Effector CD4-positive, alpha-beta T cell (primary cell): Measurements from ENCODE around the gene PITPNC1.
"Not testable (repeated sequence)": the region's sequence is repeated elsewhere in the genome, so short reads cannot be mapped to it uniquely, and the experiment has no call there.

Experiments
- DNase-seq: peaks from one replicate; pipeline ENCODE4 v3.0.0-alpha.2; 2020

PITPNC1 gene

GRCh38 chr17:67557052-67557845 is 180.2 kb downstream of the PITPNC1 start:
- no peak for DNase-seq

DNA sequence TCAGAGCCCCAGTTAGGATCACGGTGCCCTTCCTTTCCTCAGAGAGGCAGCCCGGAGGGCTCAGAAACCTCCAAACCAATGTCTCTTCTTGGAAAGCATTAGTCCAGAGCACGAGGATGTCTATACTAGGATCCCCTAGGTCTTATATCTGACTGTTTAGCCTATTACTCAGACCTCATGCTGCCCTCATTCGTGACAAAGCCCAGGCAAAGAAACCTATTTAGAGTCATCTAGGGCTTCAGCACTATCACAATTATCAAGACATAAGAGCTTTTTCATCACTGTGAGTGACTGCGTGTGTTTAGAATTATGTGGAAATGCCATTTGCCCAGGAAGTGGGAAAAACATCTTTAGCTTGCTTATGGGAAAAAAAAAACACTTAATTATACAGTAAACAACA is 180.8 kb downstream of the PITPNC1 start:
- no peak for DNase-seq

DNA sequence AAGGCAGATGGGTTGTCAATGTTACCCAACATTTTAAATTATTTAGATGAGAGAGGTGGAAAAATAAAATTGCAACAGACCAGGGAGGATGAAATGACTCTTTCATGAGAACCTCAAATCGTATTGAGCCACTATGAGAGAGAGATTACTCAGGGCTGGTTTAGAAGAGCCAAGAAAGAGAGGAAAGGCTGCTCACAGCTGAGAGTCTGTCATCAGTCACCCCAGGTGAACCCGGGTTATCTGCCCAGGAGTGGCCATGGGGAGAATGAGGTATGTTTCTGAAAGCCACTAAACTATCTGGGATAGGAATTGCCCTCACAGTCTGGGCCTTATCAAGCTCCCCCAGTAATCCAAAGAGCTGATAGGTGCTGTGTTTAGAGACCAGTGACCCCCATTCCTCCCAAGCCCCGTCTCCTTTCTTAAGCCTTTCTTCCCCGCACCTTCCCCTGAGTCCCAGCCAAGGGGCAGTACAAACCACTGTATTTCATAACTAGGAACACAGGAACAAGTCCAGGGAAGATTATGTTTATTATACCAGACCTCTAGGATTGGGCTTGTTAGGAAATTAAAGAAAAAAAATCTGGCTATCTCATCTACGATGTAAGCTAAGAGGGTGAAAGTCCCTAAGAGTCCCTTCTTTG is 181.8 kb downstream of the PITPNC1 start:
- no peak for DNase-seq

DNA sequence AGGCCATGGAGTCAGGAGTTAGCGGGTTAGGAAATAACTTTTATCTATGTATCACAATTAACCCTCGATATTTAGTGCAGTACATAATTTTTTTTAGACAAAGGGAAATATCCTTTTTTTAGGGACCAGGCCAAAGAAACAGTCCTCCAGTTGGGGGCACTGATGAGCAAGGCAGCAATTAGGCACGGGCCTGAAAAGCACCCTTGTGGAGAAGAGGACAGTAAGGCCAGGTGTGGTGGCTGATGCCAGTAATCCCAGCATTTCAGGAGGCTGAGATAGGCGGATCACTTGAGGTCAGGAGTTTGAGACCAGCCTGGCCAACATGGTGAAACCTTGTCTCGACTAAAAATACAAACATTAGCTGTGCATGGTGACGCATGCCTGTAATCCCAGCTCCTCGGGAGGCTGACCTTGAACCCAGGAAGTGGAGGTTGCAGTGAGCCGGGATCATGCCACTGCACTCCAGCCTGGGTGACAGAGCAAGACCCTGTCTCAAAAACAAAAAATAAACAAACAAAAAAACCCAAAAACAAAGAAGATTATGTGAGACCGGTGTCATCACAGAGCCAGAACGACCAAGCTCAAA is 182.4 kb downstream of the PITPNC1 start:
- DNase-seq = no peak

GRCh38 chr17:67562005-67562404 is 184.9 kb downstream of the PITPNC1 start:
- no peak for DNase-seq

- DNase-seq = no peak
These were observed 186.7 kb downstream of the PITPNC1 start for GRCh38 chr17:67563692-67564228.

DNA sequence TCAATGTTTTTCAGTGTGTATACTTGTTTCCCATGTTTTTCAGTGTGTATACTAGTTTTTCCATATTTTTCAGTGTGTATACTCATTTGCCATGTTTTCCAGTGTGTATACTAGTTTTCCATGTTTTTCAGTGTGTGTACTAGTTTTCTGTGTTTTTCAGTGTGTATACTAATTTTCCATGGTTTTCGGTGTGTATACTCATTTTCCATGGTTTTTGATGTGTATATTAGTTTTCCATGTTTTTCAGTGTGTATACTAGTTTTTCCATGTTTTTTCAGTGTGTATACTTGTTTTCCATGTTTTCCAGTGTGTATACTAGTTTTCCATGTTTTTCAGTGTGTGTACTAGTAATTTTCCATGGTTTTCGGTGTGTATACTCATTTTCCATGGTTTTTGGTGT is 188.0 kb downstream of the PITPNC1 start:
- DNase-seq = no peak

DNA sequence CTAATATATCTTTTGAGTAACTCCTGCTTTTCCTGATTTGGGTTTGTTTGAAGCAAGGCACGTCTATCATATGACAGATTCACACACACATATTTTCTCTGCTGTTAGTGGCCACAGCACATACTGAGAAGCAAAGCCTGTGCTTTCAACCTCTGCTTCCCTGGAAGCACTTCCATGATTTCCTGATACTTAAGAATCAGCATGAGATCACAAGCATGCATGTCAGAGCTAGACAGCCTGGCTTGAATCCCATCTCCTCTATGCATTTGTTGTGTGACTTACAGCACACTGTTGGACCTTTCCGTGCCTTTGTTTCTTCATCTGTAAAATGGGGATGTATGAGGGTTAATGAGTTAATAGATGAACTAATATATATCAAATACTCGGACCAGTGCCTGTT is 189.6 kb downstream of the PITPNC1 start:
- no peak for DNase-seq

DNA sequence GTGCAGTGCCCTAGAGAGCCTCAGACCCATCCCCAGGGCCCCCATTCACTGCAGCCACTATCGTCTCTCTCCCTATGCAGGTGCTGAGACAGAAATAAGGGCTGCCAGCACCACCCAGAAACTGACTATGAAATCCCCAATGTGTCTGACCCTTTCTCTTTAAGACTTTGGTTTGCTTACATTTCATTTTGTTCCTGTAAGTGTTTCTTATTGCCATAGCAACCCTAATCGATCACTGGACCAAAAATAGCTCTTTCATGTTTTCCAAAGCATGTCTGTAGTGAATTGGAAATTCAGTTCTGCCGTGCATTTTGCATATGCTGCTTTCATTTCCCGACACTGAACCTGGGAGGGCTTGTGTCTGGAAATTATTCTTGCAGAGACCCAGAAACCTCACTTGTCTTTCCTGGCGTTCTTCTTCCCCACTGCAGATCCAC is 192.0 kb downstream of the PITPNC1 start:
- no peak for DNase-seq

DNA sequence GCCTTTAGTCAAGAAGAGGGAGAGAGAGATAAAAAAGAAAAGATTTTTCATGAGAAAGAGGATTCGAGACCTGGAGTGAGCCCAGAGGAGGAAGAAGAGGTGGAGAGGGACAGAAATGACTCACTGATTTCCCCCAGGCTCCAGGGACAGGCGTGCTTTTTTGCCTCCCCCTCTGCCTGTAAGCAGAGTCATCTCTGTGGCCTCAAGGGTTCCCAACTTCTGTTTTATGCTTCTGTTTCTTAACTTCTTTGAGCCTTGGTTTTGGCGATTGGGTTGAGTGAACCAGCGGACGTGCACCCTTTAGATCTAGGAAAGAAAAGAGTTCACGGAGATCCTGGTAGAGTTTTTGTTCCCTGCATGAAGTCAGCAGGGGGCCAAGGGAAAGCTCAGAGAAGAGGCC is 192.8 kb downstream of the PITPNC1 start:
- no peak for DNase-seq

GRCh38 chr17:67570797-67571196 is 193.7 kb downstream of the PITPNC1 start:
- no peak for DNase-seq

DNA sequence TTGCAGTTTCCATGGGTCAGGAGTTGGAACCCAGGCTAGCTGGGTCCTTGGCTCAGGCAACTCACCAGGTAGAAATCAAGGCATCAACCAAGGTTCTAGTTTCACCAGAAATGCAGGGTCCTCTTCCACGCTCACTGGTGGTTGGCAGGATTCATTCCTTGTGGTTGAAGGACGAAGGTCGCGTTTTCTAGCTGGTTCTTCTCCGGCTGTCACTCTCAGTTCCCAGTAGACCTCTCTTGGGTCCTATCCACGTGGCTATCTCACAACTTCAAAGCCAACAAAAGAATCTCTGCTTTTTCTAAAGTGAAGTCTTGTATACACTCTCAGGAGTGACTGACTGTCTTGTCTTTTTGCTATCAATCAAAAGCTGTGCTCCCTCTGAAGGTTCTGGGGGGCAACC is 194.4 kb downstream of the PITPNC1 start:
- no peak for DNase-seq

DNA sequence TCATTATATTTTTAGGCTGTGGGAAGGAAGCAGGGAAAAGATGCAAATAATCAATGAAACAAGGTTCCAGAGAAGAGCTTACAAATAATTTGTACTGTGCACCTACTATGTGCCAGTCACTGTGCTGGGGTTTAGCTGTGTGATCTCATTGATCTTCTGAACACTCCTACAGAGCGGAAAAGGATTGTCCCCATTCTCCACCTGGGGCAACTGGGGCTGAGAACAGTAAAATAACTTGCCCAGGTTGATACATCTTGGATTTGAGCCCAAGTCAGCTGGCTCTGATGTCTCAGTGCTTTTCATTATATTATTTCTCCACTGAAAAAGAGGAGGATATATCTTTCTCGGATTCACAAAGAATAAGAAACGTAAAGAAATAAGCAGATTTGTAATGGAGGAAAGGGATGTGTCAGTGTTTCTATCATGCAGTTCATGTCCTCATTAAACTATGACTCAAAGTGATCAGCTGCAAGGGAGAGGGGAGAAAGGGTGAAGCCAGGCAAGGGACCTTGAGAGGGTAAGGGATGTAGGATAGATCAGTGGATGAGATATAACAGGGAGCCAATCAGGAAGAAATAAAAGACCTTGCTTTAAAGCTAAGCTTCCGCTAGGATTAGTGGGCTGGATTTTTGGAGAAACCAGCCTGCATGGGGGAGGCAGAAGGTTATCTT is 197.0 kb downstream of the PITPNC1 start:
- no peak for DNase-seq

- DNase-seq = no peak
These were observed 197.7 kb downstream of the PITPNC1 start for GRCh38 chr17:67574658-67575293.

- no peak for DNase-seq
These were observed 198.2 kb downstream of the PITPNC1 start for GRCh38 chr17:67575325-67575724.

GRCh38 chr17:67576471-67577115 is 199.5 kb downstream of the PITPNC1 start:
- no peak for DNase-seq

- DNase-seq = no peak
These were observed 200.5 kb downstream of the PITPNC1 start for GRCh38 chr17:67577429-67578141.

- DNase-seq = no peak
These were observed 201.0 kb downstream of the PITPNC1 start for GRCh38 chr17:67578142-67578457.

DNA sequence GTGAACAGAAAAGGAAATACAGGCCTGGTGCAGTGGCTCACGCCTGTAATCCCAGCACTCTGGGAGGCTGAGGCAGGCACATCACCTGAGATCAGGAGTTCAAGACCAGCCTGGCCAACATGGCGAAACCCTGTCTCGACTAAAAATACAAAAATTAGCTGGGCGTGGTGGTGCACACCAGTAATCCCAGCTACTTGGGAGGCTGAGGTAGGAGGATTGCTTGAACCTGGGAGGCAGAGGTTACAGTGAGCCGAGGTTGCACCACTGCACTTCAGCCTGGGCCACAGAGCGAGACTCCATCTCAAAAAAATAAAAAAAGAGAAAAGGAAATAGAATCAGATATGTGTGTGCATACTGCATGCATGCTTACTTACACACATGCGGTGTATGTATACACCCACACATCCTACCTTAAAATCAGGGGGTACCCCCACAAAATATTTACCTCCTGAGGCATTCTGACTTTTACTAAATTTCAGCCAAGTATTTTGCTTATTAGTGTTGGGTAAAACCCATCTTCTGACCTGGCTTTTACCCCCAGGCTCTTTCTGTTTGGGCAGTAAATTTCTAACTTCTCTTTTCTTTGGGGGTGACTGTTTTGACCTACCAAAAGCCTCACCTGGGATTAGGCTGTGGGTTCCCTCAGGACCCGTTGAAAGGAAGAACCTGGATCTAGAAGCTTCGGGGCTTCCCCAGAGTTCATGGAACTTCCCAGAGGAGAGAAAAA is 201.8 kb downstream of the PITPNC1 start:
- DNase-seq = not testable (repeated sequence)

DNA sequence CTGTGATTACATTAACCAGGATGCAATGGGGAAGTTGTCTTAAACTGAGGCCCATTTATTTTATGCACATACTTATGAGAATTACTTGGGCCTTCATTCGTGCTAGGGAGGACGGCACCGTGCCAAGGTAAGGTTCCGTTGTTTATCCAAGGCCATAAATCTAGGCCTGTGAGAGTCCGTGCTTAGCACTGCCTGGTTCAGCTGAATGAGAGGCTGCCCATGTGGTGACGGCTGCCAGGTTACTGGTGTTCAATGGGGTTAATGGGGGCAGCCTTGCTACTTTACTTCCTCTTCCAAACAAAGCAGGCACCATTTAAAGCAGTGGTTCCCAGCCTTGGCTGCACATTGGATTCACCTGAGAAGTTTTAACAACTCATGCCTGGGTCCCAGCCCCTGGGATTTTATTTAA is 205.6 kb downstream of the PITPNC1 start:
- DNase-seq = no peak

- no peak for DNase-seq
These were observed 208.1 kb downstream of the PITPNC1 start for GRCh38 chr17:67585077-67585602.
